BJ (cell line): ENCODE results near the gene RINT1. TPM values are rescaled to one million over a fixed set of nuclear protein-coding genes. Genes with fewer than 3 reads are reported as not detected.
"Not testable (repeated sequence)": the region's sequence is repeated elsewhere in the genome, so short reads cannot be mapped to it uniquely, and the experiment has no call there.

ENCODE experiments used
- CTCF ChIA-PET: fragments of 350-600 bp; formaldehyde crosslinking; extraction: SDS; loops from one replicate; lab custom pipeline; 2021; ENCODE audit warnings: antibody characterized with exemption, inconsistent platforms; lab: Yijun Ruan, JAX
- POLR2A ChIA-PET: fragments of 300-600 bp; sonication (Branson Sonifier 250); formaldehyde crosslinking; extraction: SDS; loops from one replicate; lab custom pipeline; 2021; ENCODE audit warnings: antibody characterized with exemption; lab: Charles Lee
- DNase-seq: peaks from one replicate; pipeline ENCODE4 v3.0.0-alpha.2; 2011; ENCODE audit warnings: low read depth
- H3K27me3 ChIP-seq: 2 replicates; pipeline ENCODE4 v1.6.0; 2011; ENCODE audit warnings: low read length; ENCODE audit not compliant: control insufficient read depth, insufficient read depth
- H3K36me3 ChIP-seq: 2 replicates; pipeline ENCODE4 v1.5.1; 2011; ENCODE audit warnings: low read length; ENCODE audit not compliant: control insufficient read depth, insufficient read depth
- H3K4me3 ChIP-seq: 2 replicates; pipeline ENCODE4 v1.5.1; 2011; ENCODE audit warnings: low read depth, mild to moderate bottlenecking, control low read depth, low read length
- polyA plus RNA-seq: library from polyadenylated mRNA; depleted of rRNA; stranded (reverse); fragments of >200 nt; gene quantifications from 2 replicates; pipeline ENCODE4 v1.2.3, GENCODE V29; 2011
- TF ChIP-seq, protein P1 (sequence below): IDR thresholded peaks from 2 replicates; pipeline ENCODE4 v1.5.1; 2011; ENCODE audit warnings: low read depth, mild to moderate bottlenecking, control low read depth, inconsistent platforms, low read length, moderate library complexity; ENCODE audit not compliant: insufficient read depth

RINT1 gene
- polyA plus RNA-seq, 1 experiment, result 11.0 TPM

DNA sequence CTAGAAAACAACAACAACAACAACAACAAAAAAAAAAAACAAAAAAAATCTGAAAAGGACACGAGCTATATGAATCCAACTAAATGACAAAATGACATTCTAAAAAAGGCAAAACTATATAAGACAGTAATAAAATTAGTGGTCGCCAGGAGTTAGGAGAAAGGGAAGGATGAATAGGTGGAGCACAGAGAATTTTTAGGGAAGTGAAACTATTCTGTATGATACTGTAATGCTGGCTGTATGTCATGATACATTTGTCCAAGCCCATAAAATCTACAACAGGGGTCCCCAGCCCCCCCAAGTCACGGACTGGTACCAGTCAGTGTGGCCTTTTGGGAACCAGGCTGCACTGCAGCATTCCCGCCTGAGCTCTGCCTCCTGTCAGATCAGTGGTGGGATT is 7.2 kb upstream of the RINT1 start:
- CTCF ChIA-PET, result no interaction called here
- POLR2A ChIA-PET, result no interaction called here
- Histone ChIP-seq H3K36me3 (no peaks in the 10 kb centered on the region), H3K4me3 (no peak overlapping the region), H3K27me3 (no peaks in the 10 kb centered on the region)
- TF ChIP-seq, protein P1, sequence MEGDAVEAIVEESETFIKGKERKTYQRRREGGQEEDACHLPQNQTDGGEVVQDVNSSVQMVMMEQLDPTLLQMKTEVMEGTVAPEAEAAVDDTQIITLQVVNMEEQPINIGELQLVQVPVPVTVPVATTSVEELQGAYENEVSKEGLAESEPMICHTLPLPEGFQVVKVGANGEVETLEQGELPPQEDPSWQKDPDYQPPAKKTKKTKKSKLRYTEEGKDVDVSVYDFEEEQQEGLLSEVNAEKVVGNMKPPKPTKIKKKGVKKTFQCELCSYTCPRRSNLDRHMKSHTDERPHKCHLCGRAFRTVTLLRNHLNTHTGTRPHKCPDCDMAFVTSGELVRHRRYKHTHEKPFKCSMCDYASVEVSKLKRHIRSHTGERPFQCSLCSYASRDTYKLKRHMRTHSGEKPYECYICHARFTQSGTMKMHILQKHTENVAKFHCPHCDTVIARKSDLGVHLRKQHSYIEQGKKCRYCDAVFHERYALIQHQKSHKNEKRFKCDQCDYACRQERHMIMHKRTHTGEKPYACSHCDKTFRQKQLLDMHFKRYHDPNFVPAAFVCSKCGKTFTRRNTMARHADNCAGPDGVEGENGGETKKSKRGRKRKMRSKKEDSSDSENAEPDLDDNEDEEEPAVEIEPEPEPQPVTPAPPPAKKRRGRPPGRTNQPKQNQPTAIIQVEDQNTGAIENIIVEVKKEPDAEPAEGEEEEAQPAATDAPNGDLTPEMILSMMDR, result no peak
- no peak for DNase-seq

DNA sequence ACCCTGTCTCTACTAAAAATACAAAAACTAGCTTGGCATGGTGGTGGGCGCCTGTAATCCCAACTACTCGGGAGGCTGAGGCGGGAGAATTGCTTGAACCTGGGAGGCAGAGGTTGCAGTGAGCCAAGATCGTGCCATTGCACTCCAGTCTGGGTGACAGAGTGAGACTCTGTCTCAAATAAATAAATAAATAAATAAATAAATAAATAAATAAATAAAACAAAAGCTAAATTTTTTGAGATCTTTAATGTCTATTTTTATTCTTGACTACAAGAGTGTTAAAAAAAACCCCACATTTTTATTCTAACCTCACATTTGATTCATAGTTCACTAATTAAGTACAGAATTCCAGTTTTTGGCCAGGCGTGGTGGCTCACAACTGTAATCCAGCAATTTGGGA is 4.3 kb upstream of the RINT1 start:
- POLR2A ChIA-PET, result interaction anchor here (0.6 kb wide), 1 partner anchor 956 kb away, joined by 6 read pairs; no protein-coding TSS in a partner anchor
- H3K36me3 ChIP-seq, CTCF ChIA-PET, H3K27me3 ChIP-seq, DNase-seq, H3K4me3 ChIP-seq: not testable (repeated sequence)

DNA sequence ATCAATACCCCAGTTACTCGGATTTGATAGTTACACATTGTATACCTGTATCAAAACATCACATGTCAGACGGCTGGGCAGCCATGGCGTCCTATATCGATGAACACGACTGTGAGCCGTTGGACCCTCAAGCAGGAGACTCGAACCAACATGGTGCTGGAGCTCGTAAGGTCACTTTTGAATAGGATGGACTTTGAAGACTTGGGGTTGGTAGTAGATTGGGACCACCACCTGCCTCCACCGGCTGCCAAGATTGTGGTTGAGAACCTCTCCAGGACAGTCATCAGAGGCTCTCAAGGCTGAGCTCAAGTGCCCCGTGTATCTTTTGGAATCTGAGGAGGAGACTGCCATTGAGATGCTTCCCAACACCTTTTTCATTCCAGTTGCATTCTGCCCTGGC is 1.9 kb upstream of the RINT1 start:
- CTCF ChIA-PET, result no interaction called here
- no peak for DNase-seq
- TF ChIP-seq, protein P1, result no peak
- no peaks in the 10 kb centered on the region for H3K27me3 ChIP-seq
- POLR2A ChIA-PET, result no interaction called here
- H3K4me3 ChIP-seq, result no peak overlapping the region
- no peaks in the 10 kb centered on the region; the same call in 1 of the 2 replicates for H3K36me3 ChIP-seq

DNA sequence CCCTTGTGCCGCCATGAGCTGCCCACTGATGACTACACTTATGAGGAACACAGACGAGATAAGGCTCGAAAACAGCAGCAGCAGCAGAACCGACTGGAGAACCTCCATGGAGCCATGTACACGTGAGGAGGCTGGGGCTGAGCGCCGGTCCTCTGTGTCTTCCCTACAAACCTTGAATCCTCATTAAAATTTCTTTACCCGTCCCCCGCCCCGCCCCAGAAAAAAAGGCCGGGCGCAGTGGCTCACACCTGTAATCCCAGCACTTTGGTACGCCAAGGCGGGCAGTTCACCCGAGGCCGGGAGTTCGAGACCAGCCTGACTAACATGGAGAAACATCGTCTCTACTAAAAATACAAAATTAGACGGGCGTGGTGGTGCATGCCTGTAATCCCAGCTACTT is 1.5 kb upstream of the RINT1 start:
- no peak for DNase-seq
- CTCF ChIA-PET, result no interaction called here
- POLR2A ChIA-PET, result no interaction called here
- Histone ChIP-seq H3K4me3 (no peak overlapping the region), H3K27me3 (no peaks in the 10 kb centered on the region), H3K36me3 (no peaks in the 10 kb centered on the region; the same call in 1 of the 2 replicates)
- TF ChIP-seq, protein P1, result no peak

DNA sequence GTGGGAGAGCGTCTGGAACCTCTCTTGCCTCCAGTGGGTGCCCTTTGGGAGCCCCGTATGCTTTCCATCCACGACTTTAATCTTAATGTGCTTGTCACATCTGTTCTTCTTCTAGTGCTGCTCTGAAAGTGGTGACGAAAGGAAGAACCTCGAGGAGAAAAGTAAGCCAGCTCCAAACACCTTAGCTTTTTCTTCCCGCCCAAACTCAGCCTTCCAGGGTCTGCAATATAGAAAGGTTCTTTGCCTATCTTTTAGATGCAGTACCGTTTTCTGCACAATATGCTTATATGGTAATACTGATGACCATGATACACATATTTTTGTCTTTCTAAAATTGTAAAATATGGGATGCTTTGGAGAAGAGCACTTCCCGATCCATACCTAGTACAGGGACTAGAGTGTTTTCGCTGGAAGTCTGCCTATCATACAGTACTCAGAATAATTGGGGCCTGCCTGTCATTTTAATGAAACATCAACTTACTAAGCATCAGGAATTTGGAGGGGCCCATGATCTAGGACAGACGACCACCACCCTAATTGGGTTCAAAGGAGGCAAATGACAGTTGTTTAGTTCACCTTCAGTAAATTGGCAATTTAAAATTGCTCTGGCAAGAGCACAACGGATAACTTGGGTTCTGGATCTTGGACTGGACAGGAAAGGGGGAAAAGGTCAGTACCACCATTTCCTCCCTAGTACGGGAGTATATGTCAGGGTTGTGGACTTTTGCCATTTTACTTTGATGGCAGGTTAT is 884 bp downstream of the RINT1 start:
- POLR2A ChIA-PET, result no interaction called here
- H3K27me3 ChIP-seq, result no peaks in the 10 kb centered on the region
- CTCF ChIA-PET, result interaction anchor here (1.4 kb wide), 2 partner anchors 10 to 130 kb away, joined by 3 to 6 read pairs; no protein-coding TSS in a partner anchor
- no peaks in the 10 kb centered on the region; the same call in 1 of the 2 replicates for H3K36me3 ChIP-seq
- TF ChIP-seq, protein P1, result no peak
- DNase-seq, result no peak
- peak overlapping the region; percentile 86 for H3K4me3 ChIP-seq

DNA sequence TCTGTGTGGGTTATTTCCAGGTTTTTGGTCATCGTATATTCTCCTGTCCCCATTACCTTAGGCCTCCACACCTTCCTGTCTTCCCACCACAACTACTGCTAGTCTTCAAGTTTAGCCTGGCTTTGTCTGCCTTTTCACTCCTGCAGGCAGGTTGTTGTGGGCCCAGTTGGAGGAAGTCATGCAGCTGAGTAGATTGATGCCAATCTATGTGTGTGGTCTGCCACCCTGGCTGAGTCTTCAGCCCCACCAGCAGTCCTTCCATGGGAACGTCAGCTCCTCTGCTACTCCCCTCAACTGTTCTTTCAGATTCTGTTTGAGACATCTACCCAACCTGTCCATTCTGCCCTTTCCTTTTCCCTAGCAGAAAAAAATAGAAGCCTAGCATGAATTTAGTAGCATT is 6.3 kb downstream of the RINT1 start:
- CTCF ChIA-PET, result interaction anchor here (0.6 to 1.2 kb wide), 2 partner anchors 35 to 136 kb away, joined by 3 read pairs; no protein-coding TSS in a partner anchor
- H3K36me3 ChIP-seq, result peaks cover 9% of the 10 kb centered on the region

More for the DNA sequence above, 6.3 kb downstream of the RINT1 start:
- POLR2A ChIA-PET, result no interaction called here
- DNase-seq, result no peak
- TF ChIP-seq, protein P1, result no peak
- H3K4me3 ChIP-seq, result no peak overlapping the region
- no peaks in the 10 kb centered on the region for H3K27me3 ChIP-seq
